HG02973 (cell line): ENCODE data around the gene COLEC12.

Source experiments
- ATAC-seq: cut with Tn5 transposase; IDR thresholded peaks from one replicate; pipeline ENCODE4 v1.9.1; 2021; ENCODE audit warnings: moderate library complexity; ENCODE audit not compliant: unreplicated experiment

The COLEC12 gene

GRCh38 chr18:448116-448790 lies 52.2 kb downstream of the COLEC12 start:
- no peak for ATAC-seq

- no peak for ATAC-seq
These were observed 53.5 kb downstream of the COLEC12 start for GRCh38 chr18:446941-447560.

- no peak for ATAC-seq
These were observed 55.4 kb downstream of the COLEC12 start for GRCh38 chr18:445055-445454.

GRCh38 chr18:438571-438970 lies 61.9 kb downstream of the COLEC12 start:
- ATAC-seq, result no peak

GRCh38 chr18:435940-436339 lies 64.6 kb downstream of the COLEC12 start:
- no peak for ATAC-seq

- no peak for ATAC-seq
These were observed 66.1 kb downstream of the COLEC12 start for GRCh38 chr18:434410-434809.

GRCh38 chr18:433960-434359 lies 66.5 kb downstream of the COLEC12 start:
- ATAC-seq, result no peak

GRCh38 chr18:433298-433697 lies 67.2 kb downstream of the COLEC12 start:
- ATAC-seq, result no peak

- ATAC-seq, result no peak
These were observed 67.7 kb downstream of the COLEC12 start for GRCh38 chr18:432791-433190.

GRCh38 chr18:429030-429429 lies 71.5 kb downstream of the COLEC12 start:
- ATAC-seq, result no peak

GRCh38 chr18:427005-427404 lies 73.5 kb downstream of the COLEC12 start:
- ATAC-seq, result no peak

- ATAC-seq, result no peak
These were observed 75.3 kb downstream of the COLEC12 start for GRCh38 chr18:425106-425745.

GRCh38 chr18:424668-425067 lies 75.8 kb downstream of the COLEC12 start:
- no peak for ATAC-seq

GRCh38 chr18:424071-424661 lies 76.3 kb downstream of the COLEC12 start:
- no peak for ATAC-seq

GRCh38 chr18:422966-423365 lies 77.5 kb downstream of the COLEC12 start:
- ATAC-seq, result no peak

- ATAC-seq, result no peak
These were observed 79.0 kb downstream of the COLEC12 start for GRCh38 chr18:421247-422155.

GRCh38 chr18:420661-421246 lies 79.7 kb downstream of the COLEC12 start:
- no peak for ATAC-seq

- ATAC-seq, result no peak
These were observed 80.8 kb downstream of the COLEC12 start for GRCh38 chr18:419541-420175.

- no peak for ATAC-seq
These were observed 83.0 kb downstream of the COLEC12 start for GRCh38 chr18:417495-417894.

GRCh38 chr18:416930-417329 lies 83.6 kb downstream of the COLEC12 start:
- no peak for ATAC-seq
